Measurements from ENCODE around the gene BEAN1. TPM values are rescaled to one million over a fixed set of nuclear protein-coding genes. Genes with fewer than 3 reads are reported as not detected.

Gene BEAN1
- total RNA-seq, 1 experiment from 2014 or later = not detected

DNA sequence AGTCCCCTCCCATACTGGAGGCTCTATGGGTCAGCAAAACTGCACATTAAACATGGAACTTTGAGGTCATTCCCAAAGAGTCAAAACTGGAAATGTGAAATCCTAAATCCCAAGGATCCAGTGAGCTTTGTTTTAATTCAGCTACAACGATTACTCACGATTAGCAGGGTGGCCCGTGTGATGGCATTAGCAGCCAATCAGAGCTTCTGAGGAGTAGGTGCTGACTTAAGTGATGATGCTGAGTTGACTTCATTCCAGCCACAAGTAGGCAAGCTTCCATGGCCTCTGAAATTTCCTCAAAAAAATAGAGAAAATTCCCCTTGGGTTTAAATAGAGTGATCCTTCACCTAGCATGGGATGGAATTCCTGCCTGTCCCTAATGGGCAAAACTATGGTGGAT is 28.1 kb upstream of the BEAN1 start:
- DNase-seq (ENCODE audit: low spot score) = no peak
- peaks cover 17% of the 10 kb centered on the region for H3K4me1 Mint-ChIP-seq
- no peak overlapping the region for H3K27ac Mint-ChIP-seq
- H3K9me3 Mint-ChIP-seq = no peaks in the 10 kb centered on the region
- ChIA-PET POLR2A (no interaction called here), CTCF (interaction anchor here (0.8 kb wide), 1 partner anchor 57 kb away, joined by 3 read pairs; no protein-coding TSS in a partner anchor)
- H3K27me3 Mint-ChIP-seq (ENCODE audit: low read depth) = no peaks in the 10 kb centered on the region; the same call in 1 of the 2 replicates
- no peak overlapping the region for H3K4me3 Mint-ChIP-seq
- no peak for ATAC-seq
- H3K36me3 Mint-ChIP-seq = no peaks in the 10 kb centered on the region
- TF ChIP-seq, protein P1, sequence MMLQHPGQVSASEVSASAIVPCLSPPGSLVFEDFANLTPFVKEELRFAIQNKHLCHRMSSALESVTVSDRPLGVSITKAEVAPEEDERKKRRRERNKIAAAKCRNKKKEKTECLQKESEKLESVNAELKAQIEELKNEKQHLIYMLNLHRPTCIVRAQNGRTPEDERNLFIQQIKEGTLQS (CRISPR knock-in tag; conservative IDR thresholded peaks at IDR 0.05) = no peak
- no peak for TF ChIP-seq NFATC4 (CRISPR knock-in tag; IDR thresholded peaks at IDR 0.05)
- no peak for TF ChIP-seq ARID4B (CRISPR knock-in tag; IDR thresholded peaks at IDR 0.05; ENCODE audit: borderline replicate concordance)
- TF ChIP-seq, protein P2, sequence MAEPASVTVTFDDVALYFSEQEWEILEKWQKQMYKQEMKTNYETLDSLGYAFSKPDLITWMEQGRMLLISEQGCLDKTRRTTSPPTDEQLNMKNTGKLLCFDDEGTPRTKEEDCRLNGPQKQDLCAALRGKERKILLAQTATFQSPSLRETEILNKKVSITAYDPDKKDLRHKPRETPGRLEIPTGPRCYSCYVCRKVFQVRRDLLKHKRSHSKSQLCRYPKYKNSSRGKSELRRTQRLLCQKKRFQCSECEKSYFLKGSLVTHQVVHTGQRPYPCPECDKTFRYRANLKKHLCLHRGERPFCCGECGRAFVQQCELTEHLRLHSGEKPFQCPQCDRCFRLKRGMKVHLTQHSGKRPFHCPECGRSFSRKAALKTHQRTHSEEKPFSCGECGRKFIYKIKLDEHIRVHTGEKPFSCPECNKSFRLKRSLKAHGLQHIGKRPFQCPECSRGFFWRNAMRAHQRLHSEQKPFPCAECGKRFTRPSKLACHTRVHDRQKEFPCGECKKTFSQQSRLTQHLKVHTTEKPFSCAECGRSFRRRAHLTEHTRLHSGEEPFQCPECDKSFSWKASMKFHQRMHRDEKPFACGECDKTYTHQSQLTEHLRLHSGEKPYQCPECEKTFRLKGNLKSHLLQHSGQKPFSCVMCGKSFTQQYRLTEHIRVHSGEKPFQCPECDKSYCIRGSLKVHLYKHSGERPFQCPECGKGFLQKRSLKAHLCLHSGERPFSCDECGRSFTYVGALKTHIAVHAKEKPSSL (CRISPR knock-in tag; conservative IDR thresholded peaks at IDR 0.05) = no peak
- no peak for TF ChIP-seq SOX15 (CRISPR knock-in tag; IDR thresholded peaks at IDR 0.05)
- TF ChIP-seq, protein P3, sequence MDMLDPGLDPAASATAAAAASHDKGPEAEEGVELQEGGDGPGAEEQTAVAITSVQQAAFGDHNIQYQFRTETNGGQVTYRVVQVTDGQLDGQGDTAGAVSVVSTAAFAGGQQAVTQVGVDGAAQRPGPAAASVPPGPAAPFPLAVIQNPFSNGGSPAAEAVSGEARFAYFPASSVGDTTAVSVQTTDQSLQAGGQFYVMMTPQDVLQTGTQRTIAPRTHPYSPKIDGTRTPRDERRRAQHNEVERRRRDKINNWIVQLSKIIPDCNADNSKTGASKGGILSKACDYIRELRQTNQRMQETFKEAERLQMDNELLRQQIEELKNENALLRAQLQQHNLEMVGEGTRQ (CRISPR knock-in tag; IDR thresholded peaks at IDR 0.05) = no peak
- TF ChIP-seq, protein P4, sequence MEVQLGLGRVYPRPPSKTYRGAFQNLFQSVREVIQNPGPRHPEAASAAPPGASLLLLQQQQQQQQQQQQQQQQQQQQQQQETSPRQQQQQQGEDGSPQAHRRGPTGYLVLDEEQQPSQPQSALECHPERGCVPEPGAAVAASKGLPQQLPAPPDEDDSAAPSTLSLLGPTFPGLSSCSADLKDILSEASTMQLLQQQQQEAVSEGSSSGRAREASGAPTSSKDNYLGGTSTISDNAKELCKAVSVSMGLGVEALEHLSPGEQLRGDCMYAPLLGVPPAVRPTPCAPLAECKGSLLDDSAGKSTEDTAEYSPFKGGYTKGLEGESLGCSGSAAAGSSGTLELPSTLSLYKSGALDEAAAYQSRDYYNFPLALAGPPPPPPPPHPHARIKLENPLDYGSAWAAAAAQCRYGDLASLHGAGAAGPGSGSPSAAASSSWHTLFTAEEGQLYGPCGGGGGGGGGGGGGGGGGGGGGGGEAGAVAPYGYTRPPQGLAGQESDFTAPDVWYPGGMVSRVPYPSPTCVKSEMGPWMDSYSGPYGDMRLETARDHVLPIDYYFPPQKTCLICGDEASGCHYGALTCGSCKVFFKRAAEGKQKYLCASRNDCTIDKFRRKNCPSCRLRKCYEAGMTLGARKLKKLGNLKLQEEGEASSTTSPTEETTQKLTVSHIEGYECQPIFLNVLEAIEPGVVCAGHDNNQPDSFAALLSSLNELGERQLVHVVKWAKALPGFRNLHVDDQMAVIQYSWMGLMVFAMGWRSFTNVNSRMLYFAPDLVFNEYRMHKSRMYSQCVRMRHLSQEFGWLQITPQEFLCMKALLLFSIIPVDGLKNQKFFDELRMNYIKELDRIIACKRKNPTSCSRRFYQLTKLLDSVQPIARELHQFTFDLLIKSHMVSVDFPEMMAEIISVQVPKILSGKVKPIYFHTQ (CRISPR knock-in tag; IDR thresholded peaks at IDR 0.05) = no peak
- TF ChIP-seq, protein P5, sequence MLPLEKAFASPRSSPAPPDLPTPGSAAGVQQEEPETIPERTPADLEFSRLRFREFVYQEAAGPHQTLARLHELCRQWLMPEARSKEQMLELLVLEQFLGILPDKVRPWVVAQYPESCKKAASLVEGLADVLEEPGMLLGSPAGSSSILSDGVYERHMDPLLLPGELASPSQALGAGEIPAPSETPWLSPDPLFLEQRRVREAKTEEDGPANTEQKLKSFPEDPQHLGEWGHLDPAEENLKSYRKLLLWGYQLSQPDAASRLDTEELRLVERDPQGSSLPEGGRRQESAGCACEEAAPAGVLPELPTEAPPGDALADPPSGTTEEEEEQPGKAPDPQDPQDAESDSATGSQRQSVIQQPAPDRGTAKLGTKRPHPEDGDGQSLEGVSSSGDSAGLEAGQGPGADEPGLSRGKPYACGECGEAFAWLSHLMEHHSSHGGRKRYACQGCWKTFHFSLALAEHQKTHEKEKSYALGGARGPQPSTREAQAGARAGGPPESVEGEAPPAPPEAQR (CRISPR knock-in tag; IDR thresholded peaks at IDR 0.05) = no peak
- no peak for TF ChIP-seq GABPB1 (CRISPR knock-in tag; IDR thresholded peaks at IDR 0.05)
- TF ChIP-seq, protein P6, sequence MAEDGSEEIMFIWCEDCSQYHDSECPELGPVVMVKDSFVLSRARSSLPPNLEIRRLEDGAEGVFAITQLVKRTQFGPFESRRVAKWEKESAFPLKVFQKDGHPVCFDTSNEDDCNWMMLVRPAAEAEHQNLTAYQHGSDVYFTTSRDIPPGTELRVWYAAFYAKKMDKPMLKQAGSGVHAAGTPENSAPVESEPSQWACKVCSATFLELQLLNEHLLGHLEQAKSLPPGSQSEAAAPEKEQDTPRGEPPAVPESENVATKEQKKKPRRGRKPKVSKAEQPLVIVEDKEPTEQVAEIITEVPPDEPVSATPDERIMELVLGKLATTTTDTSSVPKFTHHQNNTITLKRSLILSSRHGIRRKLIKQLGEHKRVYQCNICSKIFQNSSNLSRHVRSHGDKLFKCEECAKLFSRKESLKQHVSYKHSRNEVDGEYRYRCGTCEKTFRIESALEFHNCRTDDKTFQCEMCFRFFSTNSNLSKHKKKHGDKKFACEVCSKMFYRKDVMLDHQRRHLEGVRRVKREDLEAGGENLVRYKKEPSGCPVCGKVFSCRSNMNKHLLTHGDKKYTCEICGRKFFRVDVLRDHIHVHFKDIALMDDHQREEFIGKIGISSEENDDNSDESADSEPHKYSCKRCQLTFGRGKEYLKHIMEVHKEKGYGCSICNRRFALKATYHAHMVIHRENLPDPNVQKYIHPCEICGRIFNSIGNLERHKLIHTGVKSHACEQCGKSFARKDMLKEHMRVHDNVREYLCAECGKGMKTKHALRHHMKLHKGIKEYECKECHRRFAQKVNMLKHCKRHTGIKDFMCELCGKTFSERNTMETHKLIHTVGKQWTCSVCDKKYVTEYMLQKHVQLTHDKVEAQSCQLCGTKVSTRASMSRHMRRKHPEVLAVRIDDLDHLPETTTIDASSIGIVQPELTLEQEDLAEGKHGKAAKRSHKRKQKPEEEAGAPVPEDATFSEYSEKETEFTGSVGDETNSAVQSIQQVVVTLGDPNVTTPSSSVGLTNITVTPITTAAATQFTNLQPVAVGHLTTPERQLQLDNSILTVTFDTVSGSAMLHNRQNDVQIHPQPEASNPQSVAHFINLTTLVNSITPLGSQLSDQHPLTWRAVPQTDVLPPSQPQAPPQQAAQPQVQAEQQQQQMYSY (CRISPR knock-in tag; IDR thresholded peaks at IDR 0.05) = no peak
- no peak for TF ChIP-seq E2F1 (CRISPR knock-in tag; IDR thresholded peaks at IDR 0.05)
- TF ChIP-seq SMAD4 (CRISPR knock-in tag; IDR thresholded peaks at IDR 0.05) = no peak
- TF ChIP-seq GTF2I (CRISPR knock-in tag; conservative IDR thresholded peaks at IDR 0.05) = no peak
- no peak for TF ChIP-seq NFE2L1 (CRISPR knock-in tag; IDR thresholded peaks at IDR 0.05)
- no peak for TF ChIP-seq ZNF532 (CRISPR knock-in tag; IDR thresholded peaks at IDR 0.05; ENCODE audit: borderline replicate concordance)

All from WTC11 (cell line).